CD4-positive, alpha-beta T cell treated with Interleukin-12 subunit alpha and Interleukin-12 subunit beta, for 1 hour (primary cell): Measurements from ENCODE around the gene KRT76.
A peak's percentile ranks its signal among the peaks of the same experiment; 100 is the strongest.
"Not testable (repeated sequence)": the region's sequence is repeated elsewhere in the genome, so short reads cannot be mapped to it uniquely, and the experiment has no call there.

ENCODE experiments used
- DNase-seq: peaks from one replicate; pipeline ENCODE4 v3.0.0-alpha.2; 2020

KRT76 gene

DNA sequence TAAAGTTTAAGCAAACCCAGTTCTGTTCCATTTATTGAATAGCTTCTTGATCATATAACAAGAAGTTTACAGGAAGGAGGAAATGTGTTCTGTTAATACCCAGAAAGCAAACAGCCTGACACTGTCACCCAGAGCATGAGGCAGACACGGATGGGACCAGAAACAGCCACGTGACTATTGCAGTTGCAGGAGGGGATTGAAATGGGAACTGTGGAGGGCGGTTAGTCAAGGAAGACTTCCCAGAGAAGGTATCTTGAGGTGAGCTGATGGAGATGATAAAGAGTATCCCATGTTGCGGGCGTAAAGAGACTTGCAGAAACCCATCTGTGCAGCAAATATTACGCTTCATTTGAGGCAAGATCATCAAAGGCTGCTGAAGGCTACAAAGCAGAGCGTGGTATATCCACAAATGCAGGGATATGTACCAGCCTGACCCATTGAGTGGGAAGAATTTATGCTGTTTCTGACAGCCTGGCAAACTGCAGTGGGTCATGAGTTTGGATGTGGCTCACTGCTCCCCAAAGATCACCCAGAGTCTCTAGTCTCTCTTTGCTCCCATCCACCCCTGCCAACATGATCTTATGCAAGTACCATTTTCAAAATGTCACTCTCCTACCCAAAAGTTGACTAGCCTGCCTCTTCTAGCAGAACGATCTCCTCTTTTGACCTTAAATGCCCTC lies 20.7 kb downstream of the KRT76 start:
- no peak for DNase-seq

DNA sequence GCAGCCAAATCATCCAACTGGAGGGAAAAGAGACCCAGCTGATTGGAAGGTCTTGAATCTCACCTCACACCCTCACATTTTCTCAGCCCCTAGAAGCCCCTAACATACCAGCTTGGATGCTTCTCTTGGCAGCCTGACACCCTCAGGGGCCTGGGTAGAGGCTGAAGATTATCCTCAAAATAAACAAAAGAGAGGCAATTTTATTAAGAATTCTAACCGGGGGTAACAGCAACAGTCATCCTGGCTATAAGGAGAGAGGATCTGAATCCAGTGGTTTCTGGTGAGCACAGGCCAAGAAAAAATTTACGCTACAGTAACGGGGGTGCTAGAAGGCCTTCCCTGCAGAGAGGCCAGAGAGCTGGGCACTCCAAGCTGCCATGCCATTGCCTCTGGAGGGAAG lies 21.6 kb downstream of the KRT76 start:
- no peak for DNase-seq

DNA sequence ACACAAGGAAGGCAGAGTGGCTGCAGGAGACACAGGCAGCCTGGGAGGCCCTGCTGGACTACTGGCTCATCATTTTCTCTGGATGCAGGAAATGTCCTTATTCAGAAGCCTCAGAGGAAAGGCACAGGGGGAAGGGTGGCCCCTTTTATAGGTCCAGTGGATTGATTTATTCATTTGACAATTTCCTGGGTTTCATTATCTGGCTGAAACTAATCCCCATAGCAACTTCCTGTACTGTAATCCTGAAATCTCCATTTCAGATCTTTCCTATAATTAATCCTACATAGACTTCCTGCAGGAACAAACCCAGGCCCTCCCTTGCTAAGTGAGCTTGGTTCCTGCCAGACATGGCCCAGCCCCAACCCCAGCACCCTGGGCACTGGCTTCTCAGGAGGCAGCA lies 23.0 kb downstream of the KRT76 start:
- DNase-seq: no peak

DNA sequence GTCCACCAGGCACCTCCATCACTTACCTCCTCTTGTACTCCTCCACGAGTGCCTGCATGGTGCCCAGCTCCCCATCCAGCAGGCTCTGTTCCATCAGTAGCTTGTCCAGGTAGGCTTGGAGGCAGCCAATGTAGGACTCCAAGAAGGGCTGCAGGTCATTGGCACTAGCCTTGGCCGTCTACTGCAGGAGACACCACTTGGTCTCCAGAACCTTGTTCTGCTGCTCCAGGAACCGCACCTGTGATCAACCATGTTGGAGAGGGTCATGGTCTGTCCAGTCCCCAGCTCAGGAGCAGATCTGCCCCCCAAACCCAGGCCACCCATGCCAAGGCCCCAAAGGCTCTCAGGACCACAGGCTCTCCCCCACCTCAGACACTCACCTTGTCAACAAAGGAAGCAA lies 23.9 kb downstream of the KRT76 start:
- DNase-seq: no peak

DNA sequence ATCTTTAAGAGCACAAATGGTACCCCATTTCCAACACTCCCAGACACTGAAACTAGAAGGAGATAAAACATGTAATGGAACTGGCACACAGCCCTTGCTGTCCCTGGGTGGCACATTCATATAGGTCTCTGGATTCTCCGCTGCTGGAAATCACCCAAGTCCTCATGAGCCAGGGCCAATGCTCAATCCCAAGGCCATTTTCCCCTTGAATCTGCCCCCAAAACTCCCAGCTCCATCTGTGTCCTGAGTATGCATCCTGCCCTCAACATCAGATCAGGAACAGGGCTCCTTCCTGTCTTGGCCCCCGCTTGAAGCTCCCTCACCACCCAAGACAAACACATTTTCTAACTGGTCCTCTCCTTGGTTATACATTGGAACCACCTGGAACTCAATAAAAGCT lies 24.6 kb downstream of the KRT76 start:
- DNase-seq: no peak

DNA sequence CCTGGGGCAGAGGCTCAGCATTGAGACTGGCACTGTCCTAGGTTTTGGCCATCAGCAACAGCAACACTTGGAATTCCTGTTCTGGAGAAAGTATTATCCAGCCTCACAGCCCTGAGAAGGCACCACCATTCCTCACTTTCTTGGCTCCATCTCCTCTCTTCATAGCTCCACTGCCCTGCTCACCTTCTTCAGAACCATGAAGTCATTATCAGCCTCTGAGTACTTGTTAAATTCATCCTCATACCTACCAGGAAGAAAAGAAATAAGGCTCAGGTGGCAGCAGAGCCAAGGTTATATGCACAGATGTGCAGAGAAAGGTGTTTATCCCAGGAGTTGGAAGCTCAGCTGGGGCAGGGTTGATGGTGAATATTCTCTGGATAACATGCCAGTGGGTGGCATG lies 25.4 kb downstream of the KRT76 start:
- DNase-seq: no peak

DNA sequence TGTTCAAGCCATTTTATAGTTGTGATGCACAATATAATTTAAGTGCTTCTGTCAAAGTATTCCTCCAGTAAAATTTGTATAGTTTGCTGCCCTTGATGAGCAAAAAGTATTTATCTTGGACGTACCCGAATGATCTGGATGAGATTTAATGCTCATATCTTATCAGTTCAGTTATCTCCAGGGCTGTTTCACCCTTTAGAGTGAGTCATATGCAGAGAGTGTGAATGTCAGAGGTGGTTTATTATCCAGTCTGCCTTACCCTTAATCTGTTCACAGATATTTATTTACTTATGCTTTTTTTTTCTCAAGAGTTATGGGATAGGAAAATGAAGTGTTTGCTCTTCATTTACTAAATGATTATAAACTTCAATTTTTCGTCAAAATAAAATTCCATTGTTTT lies 26.6 kb downstream of the KRT76 start:
- DNase-seq: not testable (repeated sequence)

DNA sequence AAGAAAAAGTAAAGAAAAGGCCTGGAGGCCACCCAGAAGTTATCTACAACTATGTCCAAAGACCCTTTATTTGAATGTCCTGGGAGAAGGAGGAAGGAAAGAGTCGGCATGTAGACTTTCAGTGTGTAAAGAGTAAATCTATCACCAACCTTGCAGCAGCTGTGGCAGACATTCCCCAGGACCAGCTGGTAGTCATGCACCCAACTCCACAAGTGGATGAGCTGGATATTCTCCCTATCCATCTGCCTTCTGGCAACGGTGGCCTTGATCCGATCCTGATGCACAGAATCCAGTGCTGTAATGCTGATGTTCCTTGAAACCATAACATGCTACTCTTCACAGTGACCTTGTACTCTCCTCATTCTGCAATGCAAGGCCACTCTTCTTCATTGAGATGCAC lies 27.3 kb downstream of the KRT76 start:
- DNase-seq: no peak

DNA sequence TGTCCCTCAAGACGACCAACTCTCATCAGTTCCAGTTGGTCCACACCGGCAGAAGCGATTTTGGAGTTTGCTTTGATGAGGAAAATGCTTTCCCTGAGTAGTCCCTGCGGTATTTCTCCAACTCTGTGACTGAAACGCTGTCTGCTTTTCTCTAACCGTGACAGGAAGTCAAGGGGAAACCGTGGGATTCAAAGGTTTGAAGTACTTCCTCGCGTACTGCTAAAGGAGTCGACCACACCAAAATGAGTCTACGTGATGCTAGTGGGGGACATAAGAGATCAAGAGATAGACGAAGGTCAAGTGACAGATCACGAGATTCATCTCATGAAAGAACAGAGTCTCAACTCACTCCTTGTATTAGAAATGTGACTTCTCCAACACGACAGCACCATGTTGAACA lies 28.6 kb downstream of the KRT76 start:
- DNase-seq: no peak

DNA sequence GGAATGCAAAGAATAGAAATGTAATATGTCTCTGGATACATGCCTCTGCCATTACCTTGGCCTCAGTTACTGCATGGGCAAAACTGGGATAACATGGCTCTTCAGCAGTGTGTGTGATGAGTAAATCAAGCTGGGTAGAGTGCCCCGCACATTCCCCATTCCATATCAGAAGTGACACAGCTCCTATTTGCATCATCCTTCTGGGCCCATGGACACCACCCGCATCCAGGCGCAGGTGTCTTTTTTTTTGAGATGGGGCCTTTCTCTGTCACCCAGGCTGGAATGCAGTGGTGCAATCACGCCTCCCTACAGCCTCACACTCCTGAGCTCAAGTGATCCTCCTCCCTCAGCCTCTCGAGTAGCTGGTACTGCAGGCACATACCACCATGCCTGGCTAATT lies 31.6 kb downstream of the KRT76 start:
- DNase-seq: no peak

DNA sequence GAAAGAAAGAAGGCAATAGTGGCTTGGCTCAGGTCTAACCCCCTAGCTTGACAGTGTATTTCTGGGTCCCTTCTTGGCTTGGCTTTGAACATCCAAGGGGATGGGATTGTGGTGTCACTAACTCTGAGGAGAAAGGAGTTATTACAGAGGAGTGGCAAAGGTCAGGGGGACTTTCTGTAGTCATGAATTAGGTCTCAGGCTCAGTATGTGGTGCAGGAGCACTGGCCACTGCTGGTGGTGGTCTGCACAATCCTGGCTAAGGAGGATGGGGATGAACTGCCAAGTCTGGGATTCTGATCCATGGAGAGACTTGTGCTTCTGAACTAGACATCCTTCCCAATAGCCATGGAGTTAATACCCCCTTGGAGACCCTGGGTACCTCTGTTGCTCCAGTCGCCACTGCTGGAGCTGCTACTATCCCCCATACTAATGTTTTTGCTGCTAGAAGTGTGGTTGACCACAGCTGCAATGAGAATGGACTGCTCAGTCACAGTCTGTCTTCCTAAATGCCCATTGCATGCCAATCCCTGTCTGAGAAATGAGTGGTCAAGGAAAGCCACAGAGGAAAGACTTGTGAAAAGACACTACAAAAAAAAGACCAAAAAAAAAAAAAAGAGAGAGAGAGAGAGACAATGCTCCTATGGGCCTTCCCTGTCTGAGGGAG lies 32.5 kb downstream of the KRT76 start:
- DNase-seq: no peak

DNA sequence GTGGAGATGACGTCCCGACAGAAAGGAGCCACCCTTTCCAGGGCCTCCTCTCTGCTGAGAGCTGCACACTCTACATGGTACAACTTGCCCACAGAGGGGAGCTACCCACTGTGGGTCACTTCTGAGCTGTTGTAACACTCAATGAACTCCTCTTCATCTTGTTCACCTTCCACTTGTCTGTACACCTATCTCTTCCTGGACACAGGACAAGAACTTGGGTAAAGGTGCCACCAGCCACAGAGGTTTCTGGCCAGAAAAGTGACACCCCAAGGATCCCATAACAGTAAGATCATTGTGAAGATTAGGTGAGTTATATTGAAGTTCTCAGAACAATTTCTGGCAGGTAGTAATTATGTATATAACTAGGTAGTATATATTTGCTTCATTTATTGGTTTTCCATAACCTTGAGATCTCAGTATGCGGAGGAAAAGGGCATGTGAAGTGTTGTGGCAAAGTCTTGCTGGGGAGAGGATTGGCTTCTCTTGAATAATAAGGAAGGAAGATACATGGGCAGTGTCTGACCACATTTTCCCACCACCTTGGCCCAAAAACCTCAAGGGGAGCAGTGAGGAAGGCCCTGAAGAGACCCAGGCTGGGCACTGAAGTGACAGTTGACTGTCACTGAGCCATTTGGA lies 34.2 kb downstream of the KRT76 start:
- no peak for DNase-seq

DNA sequence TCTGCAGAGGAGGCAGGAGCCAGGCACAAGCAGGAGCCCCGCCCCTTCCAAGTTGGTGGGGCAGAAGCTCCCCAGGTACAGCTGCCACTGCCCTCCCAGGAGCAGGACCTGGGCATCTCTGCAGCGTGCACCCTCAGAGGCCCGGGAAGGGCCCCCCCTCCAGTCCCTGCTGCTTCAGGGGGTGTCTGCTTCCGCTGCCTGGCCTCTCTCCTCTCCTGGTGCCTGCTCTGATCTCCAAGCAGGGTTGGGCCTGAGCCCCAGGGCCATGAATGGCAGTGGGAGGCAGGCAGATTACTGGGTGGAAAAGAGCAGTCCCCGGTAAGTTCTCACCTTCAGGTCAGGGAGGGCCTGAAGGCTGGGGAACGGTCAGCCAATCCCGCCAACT lies 35.0 kb downstream of the KRT76 start:
- no peak for DNase-seq

DNA sequence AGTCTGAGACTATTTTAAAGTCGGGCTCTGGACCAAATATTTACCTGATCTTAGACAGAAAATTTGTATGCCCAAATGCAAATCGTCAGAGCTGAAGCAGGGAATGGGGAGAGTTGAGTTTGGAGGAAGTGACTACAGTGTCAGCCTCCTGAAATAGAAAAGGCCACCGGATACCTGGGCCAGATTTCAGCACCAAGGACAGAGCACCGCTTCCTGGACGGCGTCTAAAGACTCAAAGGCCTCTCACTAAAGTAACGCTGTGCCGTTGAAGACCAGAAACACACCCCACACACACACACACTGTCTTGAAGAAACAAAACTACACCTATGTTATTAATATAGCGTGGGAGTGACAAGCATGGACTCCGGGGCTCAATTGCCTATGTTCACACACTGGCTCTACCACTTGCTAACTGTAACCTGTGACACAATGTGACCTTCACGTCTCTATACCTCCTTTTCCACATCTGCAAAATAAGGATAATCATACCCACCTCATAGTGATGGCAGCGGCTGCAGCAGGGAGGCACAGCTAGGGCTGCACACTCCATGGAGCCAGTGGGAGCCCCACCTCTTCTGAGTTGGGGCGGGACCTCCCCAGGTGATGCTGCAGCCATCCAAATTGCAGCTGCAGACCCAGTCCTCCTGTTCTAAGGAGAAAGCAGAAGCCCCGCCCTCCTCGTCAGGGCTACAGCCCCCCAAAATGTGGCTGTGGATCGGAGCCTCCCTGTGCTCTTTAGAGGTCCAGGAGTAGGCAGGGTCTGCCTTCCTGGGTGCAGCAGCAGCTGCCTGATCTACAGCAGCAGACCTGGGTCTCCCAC lies 35.6 kb downstream of the KRT76 start:
- DNase-seq: peak; percentile 44

DNA sequence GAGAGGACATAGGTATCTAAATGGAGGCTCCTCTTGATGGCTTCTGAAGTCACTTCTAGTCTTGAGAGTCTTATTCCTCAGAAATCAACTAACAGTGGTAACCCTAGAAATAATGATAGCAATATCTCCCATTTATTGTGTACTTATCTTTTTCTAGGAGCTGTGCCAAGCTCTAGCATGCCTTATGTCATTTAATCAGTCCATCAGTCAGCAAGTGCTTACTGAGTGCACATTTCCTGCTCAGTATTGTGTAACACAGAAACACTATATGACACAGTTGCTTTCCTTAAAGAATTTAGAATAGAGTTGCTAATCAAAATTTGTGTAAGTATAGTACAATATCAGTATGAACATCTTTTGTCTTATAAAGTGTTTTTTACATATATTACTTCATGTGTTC lies 36.6 kb downstream of the KRT76 start:
- DNase-seq: no peak

DNA sequence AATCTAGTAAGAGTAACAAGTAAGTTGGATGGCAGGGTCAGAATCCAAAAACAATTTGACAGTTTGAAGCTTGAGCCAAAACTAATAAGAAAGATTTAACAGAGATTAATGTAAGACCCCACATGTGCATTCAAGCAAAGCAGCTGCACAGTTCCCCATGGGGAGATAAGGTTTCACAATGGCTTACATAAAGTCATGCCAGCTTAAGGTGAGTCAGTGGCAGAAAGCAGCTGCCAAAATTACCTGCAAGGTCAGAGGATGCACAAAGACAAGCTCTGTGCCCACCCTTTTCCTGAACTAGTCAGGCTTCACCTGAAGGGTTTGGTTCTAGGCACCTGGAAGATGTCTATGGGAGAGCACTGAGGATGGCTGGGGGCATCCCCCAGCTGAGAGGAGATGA lies 37.2 kb downstream of the KRT76 start:
- DNase-seq: no peak

DNA sequence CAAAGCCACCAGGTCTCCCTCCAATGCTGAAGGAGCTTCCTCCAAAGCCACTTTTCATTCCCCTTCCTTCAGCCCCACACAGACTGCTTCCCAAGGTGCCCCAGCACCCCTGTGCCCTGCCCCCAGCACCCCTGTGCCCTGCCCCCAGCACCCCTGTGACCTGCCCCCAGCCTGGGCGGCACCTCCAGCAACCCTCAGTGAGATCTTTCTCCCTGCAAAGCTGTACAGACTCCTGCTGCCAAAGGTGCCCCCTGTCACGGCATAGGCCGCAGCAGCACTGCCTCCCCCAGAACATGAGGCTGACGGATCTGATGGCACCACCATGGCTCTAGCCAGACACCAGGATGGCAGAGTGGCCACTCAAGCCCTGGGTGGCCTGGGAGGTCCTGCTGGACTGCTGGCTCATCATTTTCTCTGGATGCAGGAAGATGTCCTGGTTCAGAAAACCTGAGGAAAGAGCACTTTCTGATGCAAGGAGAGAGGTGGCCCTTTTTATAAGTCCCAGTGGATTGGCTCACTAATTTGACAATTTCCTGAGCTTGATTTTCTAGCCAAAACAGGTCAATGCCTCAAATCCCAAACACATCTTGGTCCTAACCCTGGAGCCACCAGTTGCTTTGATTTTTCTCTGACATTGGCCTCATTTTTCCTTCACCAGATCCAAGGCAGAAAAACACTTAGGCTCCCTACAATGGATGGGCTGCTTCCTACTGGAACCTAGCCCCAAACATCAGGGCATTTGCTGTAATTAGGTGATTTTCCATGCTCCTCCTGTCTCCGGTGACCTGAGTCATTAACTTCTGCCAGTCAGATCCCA lies 41.1 kb downstream of the KRT76 start:
- DNase-seq: no peak

DNA sequence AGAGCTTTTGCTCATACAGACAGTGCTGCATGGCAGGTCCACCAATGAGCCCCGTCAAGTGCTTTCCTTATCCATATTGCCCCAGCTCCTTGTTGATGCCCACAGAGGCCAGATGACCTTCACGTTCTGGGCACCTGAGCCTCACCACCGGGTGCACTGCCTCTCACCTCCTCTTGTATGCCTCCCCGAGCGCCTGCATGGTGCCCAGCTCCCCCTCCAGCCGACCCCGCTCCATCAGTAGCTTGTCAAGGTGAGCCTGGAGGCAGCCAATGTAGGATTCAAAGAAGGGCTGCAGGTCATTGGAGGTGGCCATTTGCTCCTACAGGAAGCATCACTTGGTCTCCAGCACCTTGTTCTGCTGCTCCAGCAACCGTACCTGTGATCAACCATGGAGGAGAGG lies 42.0 kb downstream of the KRT76 start:
- no peak for DNase-seq

DNA sequence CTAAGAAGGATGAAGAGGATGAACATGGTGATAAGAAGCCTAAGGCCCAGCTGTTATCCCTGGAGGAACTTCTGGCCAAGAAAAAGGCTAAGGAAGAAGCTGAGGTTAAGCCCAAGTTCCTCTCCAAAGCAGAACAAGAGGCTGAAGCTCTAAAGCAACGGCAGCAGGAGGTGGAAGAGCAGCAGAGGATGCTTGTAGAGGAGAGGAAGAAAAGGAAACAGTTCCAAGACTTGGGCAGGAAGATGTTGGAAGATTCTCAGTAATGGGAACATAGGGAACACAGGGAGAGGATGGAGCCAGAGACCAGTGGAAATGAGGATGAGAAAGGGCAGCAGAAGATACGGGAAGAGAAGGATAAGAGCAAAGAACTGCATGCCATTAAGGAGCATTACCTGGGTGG lies 46.4 kb downstream of the KRT76 start:
- DNase-seq: no peak

DNA sequence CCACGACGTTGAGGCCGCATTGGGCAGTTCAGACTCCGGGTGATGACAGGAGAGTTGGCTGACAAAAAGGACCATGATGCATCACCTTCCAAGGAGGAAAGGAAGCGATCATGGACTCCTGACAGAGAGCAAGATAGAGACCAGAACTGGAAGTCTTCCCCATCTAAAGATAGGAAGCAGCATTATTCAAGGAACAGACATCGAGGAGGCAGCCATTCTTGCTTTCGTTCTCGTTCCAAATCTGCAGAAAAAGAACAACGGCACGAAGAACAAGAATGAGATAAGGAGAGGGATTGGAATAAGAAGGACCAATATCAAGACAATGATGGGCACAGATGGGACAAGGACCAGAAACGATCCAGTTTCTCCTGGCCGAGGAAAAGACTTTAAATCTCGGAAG lies 46.8 kb downstream of the KRT76 start:
- no peak for DNase-seq

DNA sequence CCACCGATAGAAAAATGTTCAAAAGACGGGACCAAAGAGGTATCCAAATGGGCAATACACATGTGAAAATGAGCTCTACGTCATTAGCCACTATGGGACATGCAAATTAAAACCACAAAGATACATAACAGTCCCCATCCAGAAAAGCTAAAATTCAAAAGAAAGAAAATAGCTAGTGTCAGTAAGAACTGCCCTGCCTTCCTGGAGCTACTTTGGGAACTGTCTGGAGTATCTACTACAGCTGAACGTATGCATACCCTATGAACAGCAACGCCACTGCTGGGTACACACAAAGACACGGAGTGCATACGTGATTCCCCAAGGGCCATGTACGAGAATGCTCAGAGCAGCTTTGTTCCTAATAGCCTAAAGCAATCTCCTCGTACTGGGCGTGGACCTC lies 48.0 kb downstream of the KRT76 start:
- no peak for DNase-seq

DNA sequence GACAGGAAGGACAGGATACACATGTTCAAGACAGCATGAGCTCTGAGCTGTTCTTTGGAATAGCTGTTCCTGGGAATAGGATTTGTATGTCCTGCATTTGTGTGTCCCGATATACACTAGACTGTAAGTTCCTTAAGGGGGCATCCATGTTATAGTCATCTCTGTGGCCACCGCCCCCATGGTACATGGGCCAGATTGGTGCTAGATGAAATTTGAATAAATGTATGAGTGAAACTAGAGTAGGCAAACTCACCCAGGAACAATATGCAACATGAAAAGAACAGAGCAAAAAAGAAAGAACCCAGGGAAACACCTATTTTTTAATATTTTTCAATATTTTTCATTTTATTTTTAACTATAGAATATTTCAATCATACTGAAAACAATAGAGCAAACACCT lies 48.8 kb downstream of the KRT76 start:
- no peak for DNase-seq

DNA sequence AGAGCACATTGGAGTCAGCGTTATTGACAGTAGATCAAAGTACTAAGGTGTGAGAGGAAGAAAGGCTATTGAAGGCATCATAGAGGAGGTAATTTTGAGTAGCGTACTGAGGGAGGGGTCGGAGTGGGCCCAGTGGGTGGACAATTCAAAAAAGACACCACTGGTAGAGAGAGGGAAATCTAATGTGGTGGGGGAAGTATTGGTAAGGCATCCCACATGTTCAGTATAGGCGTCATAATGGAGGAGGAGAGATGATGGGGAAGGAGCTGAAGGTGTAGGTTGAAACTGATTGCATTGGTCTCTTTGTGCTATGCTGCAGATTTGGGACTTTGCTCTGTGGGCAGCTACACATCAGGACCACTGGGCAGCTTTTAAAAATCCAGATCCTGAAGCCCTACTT lies 50.1 kb downstream of the KRT76 start:
- DNase-seq: no peak
